Measurements from ENCODE around the gene PROM2. TPM values are rescaled to one million over a fixed set of nuclear protein-coding genes. Genes with fewer than 3 reads are reported as not detected.
A peak's percentile ranks its signal among the peaks of the same experiment; 100 is the strongest.

The PROM2 gene
- 1 to 10 TPM in 1 of 5 experiments, under 1 TPM in 4; 0.24 to 1.2 (median 0.57) TPM for total RNA-seq
- polyA plus RNA-seq: not detected
- not detected for total RNA-seq

GRCh38 chr2:95274291-95275150 lies at the start of gene PROM2:
Gene PROM2 (plus strand): TSS chr2:95274449. CDS start chr2:95274586, 137 bp downstream.
- ATAC-seq: no peak
- Histone ChIP-seq H3K9me3 (ENCODE audit: control insufficient read depth in 2 of 3, low read length in 3 of 3) (no peaks in the 10 kb centered on the region), H3K27ac (ENCODE audit: low read depth, low read length) (no peak within 1 kb of the TSS), H3K4me3 (ENCODE audit: low read length) (no peak within 1 kb of the TSS), H3K36me3 (ENCODE audit: control insufficient read depth in 2 of 3, insufficient read depth in 3 of 3, low read length in 3 of 3) (no peaks in the 10 kb centered on the region), H3K4me1 (ENCODE audit: control insufficient read depth in 2 of 2, insufficient read depth in 2 of 2, low read length in 2 of 2) (no peaks in the 10 kb centered on the region), H3K27me3 (ENCODE audit: control insufficient read depth in 2 of 2, insufficient read depth in 2 of 2, low read length in 2 of 2) (no peaks in the 10 kb centered on the region)
- H3K4me3 Mint-ChIP-seq: no peak within 1 kb of the TSS
- H3K4me1 Mint-ChIP-seq: no peaks in the 10 kb centered on the region
- H3K9me3 Mint-ChIP-seq: no peaks in the 10 kb centered on the region
- no peak for DNase-seq
- H3K36me3 Mint-ChIP-seq: no peaks in the 10 kb centered on the region
- no peaks in the 10 kb centered on the region for H3K27me3 Mint-ChIP-seq
- CTCF ChIA-PET: no interaction called here
- no peak within 1 kb of the TSS for H3K27ac Mint-ChIP-seq
- intact Hi-C loops (cut with micrococcal nuclease): no loop called here
- POLR2A ChIA-PET: no interaction called here

GRCh38 chr2:95225658-95226057 lies 48.6 kb upstream of the PROM2 start:
- Mint-ChIP-seq H3K36me3 (peaks cover 3 to 62% (median 58%) of the 10 kb centered on the region in 5 donors), H3K27me3 (no peaks in the 10 kb centered on the region), H3K4me3 (no peak overlapping the region), H3K27ac (no peak overlapping the region), H3K9me3 (peaks cover 14 to 96% (median 52%) of the 10 kb centered on the region in 11 donors), H3K4me1 (no peaks in the 10 kb centered on the region)
- POLR2A ChIA-PET: no interaction called here
- ATAC-seq: no peak
- Histone ChIP-seq H3K27me3 (ENCODE audit: control insufficient read depth in 2 of 2, insufficient read depth in 2 of 2, low read length in 2 of 2) (no peaks in the 10 kb centered on the region), H3K27ac (ENCODE audit: low read depth, low read length) (no peak overlapping the region), H3K36me3 (ENCODE audit: control insufficient read depth in 2 of 3, insufficient read depth in 3 of 3, low read length in 3 of 3) (no peaks in the 10 kb centered on the region), H3K4me3 (ENCODE audit: low read length) (no peak overlapping the region), H3K4me1 (ENCODE audit: control insufficient read depth in 2 of 2, insufficient read depth in 2 of 2, low read length in 2 of 2) (no peaks in the 10 kb centered on the region), H3K9me3 (ENCODE audit: control insufficient read depth in 2 of 3, low read length in 3 of 3) (peaks cover 0 to 31% (median 6%) of the 10 kb centered on the region in 3 experiments)
- no peak for DNase-seq
- CTCF ChIA-PET: no interaction called here
- intact Hi-C loops (cut with micrococcal nuclease): no loop called here

GRCh38 chr2:95231723-95232122 lies 42.5 kb upstream of the PROM2 start:
- no peaks in the 10 kb centered on the region for H3K4me1 Mint-ChIP-seq
- H3K27me3 Mint-ChIP-seq: peaks cover 0 to 8% (median 0%) of the 10 kb centered on the region in 5 donors
- ChIA-PET CTCF (interaction anchor here (0.6 to 1.5 kb wide), 2 partner anchors 9 to 482 kb away, joined by 3 to 5 read pairs; no protein-coding TSS in a partner anchor), POLR2A (no interaction called here)
- peaks cover 0 to 27% (median 21%) of the 10 kb centered on the region in 5 donors for H3K36me3 Mint-ChIP-seq
- DNase-seq: peak in 1 of 9 donors; percentile 25
- Histone ChIP-seq H3K9me3 (ENCODE audit: control insufficient read depth in 2 of 3, low read length in 3 of 3) (peaks cover 0 to 28% (median 0%) of the 10 kb centered on the region in 3 experiments), H3K27me3 (ENCODE audit: control insufficient read depth in 2 of 2, insufficient read depth in 2 of 2, low read length in 2 of 2) (no peaks in the 10 kb centered on the region), H3K4me3 (ENCODE audit: low read length) (no peak overlapping the region), H3K36me3 (ENCODE audit: control insufficient read depth in 2 of 3, insufficient read depth in 3 of 3, low read length in 3 of 3) (no peaks in the 10 kb centered on the region), H3K4me1 (ENCODE audit: control insufficient read depth in 2 of 2, insufficient read depth in 2 of 2, low read length in 2 of 2) (no peaks in the 10 kb centered on the region), H3K27ac (ENCODE audit: low read depth, low read length) (no peak overlapping the region)
- ATAC-seq: no peak
- H3K4me3 Mint-ChIP-seq: no peak overlapping the region
- intact Hi-C loops (cut with micrococcal nuclease): loop anchor here in 1 of 2 donors (10.0 kb wide), 1 partner anchor 103 kb away; no protein-coding TSS in a partner anchor
- peaks cover 5 to 90% (median 47%) of the 10 kb centered on the region in 11 donors for H3K9me3 Mint-ChIP-seq
- no peak overlapping the region for H3K27ac Mint-ChIP-seq

- H3K4me1 Mint-ChIP-seq: no peaks in the 10 kb centered on the region
- peaks cover 0 to 8% (median 0%) of the 10 kb centered on the region in 5 donors for H3K27me3 Mint-ChIP-seq
- ATAC-seq: no peak
- peaks cover 5 to 91% (median 47%) of the 10 kb centered on the region in 11 donors for H3K9me3 Mint-ChIP-seq
- Histone ChIP-seq H3K4me1 (ENCODE audit: control insufficient read depth in 2 of 2, insufficient read depth in 2 of 2, low read length in 2 of 2) (no peaks in the 10 kb centered on the region), H3K36me3 (ENCODE audit: control insufficient read depth in 2 of 3, insufficient read depth in 3 of 3, low read length in 3 of 3) (no peaks in the 10 kb centered on the region), H3K27ac (ENCODE audit: low read depth, low read length) (no peak overlapping the region), H3K9me3 (ENCODE audit: control insufficient read depth in 2 of 3, low read length in 3 of 3) (peaks cover 0 to 28% (median 0%) of the 10 kb centered on the region in 3 experiments), H3K4me3 (ENCODE audit: low read length) (no peak overlapping the region), H3K27me3 (ENCODE audit: control insufficient read depth in 2 of 2, insufficient read depth in 2 of 2, low read length in 2 of 2) (no peaks in the 10 kb centered on the region)
- POLR2A ChIA-PET: no interaction called here
- H3K27ac Mint-ChIP-seq: no peak overlapping the region
- CTCF ChIA-PET: interaction anchor here (0.6 to 1.5 kb wide), 2 partner anchors 9 to 483 kb away, joined by 3 to 5 read pairs; no protein-coding TSS in a partner anchor
- intact Hi-C loops (cut with micrococcal nuclease): loop anchor here in 1 of 2 donors (10.0 kb wide), 1 partner anchor 103 kb away; no protein-coding TSS in a partner anchor
- peaks cover 0 to 24% (median 19%) of the 10 kb centered on the region in 5 donors for H3K36me3 Mint-ChIP-seq
- no peak for DNase-seq
- no peak overlapping the region for H3K4me3 Mint-ChIP-seq
Observed at GRCh38 chr2:95232232-95232631, 42.0 kb upstream of the PROM2 start.

GRCh38 chr2:95234286-95234785 lies 39.9 kb upstream of the PROM2 start:
- Mint-ChIP-seq H3K27me3 (peaks cover 0 to 8% (median 0%) of the 10 kb centered on the region in 5 donors), H3K36me3 (peaks cover 0 to 14% (median 10%) of the 10 kb centered on the region in 5 donors)
- no peaks in the 10 kb centered on the region for H3K27me3 ChIP-seq (ENCODE audit: control insufficient read depth in 2 of 2, insufficient read depth in 2 of 2, low read length in 2 of 2)

GRCh38 chr2:95234816-95235215 lies 39.4 kb upstream of the PROM2 start:
- no peaks in the 10 kb centered on the region for H3K4me1 Mint-ChIP-seq
- peaks cover 10 to 93% (median 47%) of the 10 kb centered on the region in 11 donors for H3K9me3 Mint-ChIP-seq
- peaks cover 0 to 29% (median 0%) of the 10 kb centered on the region in 3 experiments for H3K9me3 ChIP-seq (ENCODE audit: control insufficient read depth in 2 of 3, low read length in 3 of 3)
- H3K27ac Mint-ChIP-seq: no peak overlapping the region
- H3K4me1 ChIP-seq (ENCODE audit: control insufficient read depth in 2 of 2, insufficient read depth in 2 of 2, low read length in 2 of 2): no peaks in the 10 kb centered on the region
- ATAC-seq (no peak), DNase-seq (no peak)
- ChIA-PET CTCF (no interaction called here), POLR2A (no interaction called here)
- H3K27me3 ChIP-seq (ENCODE audit: control insufficient read depth in 2 of 2, insufficient read depth in 2 of 2, low read length in 2 of 2): no peaks in the 10 kb centered on the region
- H3K27me3 Mint-ChIP-seq: peaks cover 0 to 8% (median 0%) of the 10 kb centered on the region in 5 donors
- H3K36me3 ChIP-seq (ENCODE audit: control insufficient read depth in 2 of 3, insufficient read depth in 3 of 3, low read length in 3 of 3): no peaks in the 10 kb centered on the region
- no peak overlapping the region for H3K4me3 ChIP-seq (ENCODE audit: low read length)
- no peak overlapping the region for H3K4me3 Mint-ChIP-seq
- intact Hi-C loops (cut with micrococcal nuclease): loop anchor here in 1 of 2 donors (10.0 kb wide), 1 partner anchor 100 kb away; no protein-coding TSS in a partner anchor
- H3K27ac ChIP-seq (ENCODE audit: low read depth, low read length): no peak overlapping the region
- H3K36me3 Mint-ChIP-seq: peaks cover 0 to 11% (median 7%) of the 10 kb centered on the region in 5 donors

More at GRCh38 chr2:95234286-95234785, 39.9 kb upstream of the PROM2 start:
- Mint-ChIP-seq H3K27ac (no peak overlapping the region), H3K9me3 (peaks cover 11 to 93% (median 47%) of the 10 kb centered on the region in 11 donors), H3K4me3 (no peak overlapping the region), H3K4me1 (no peaks in the 10 kb centered on the region)
- ATAC-seq (no peak), DNase-seq (no peak)
- no peak overlapping the region for H3K4me3 ChIP-seq (ENCODE audit: low read length)
- H3K9me3 ChIP-seq (ENCODE audit: control insufficient read depth in 2 of 3, low read length in 3 of 3): peaks cover 0 to 31% (median 0%) of the 10 kb centered on the region in 3 experiments
- intact Hi-C loops (cut with micrococcal nuclease): loop anchor here in 1 of 2 donors (10.0 kb wide), 1 partner anchor 100 kb away; no protein-coding TSS in a partner anchor
- H3K27ac ChIP-seq (ENCODE audit: low read depth, low read length): no peak overlapping the region
- H3K4me1 ChIP-seq (ENCODE audit: control insufficient read depth in 2 of 2, insufficient read depth in 2 of 2, low read length in 2 of 2): no peaks in the 10 kb centered on the region
- ChIA-PET CTCF (no interaction called here), POLR2A (no interaction called here)
- H3K36me3 ChIP-seq (ENCODE audit: control insufficient read depth in 2 of 3, insufficient read depth in 3 of 3, low read length in 3 of 3): no peaks in the 10 kb centered on the region

All from naive thymus-derived CD4-positive, alpha-beta T cell (primary cell).